Heart left ventricle (tissue), 13 donors: Measurements from ENCODE around the gene TJP2.

Experiments used
- CTCF ChIP-seq, 12 donors: fragments of 200-600 bp; sonication (generic) in 4 of 12; IDR thresholded peaks; one replicate each; pipeline versions ENCODE4 v1.5.0 to v1.8.0; 2018 to 2022; ENCODE audit warnings: antibody characterized with exemption in 12 of 12, mild to moderate bottlenecking in 5 of 12
- POLR2A ChIP-seq, 2 donors: fragments of 450-650 bp; IDR thresholded peaks; one replicate each; pipeline ENCODE4 v1.6.1; 2017; ENCODE audit warnings: antibody characterized with exemption in 2 of 2, mild to moderate bottlenecking in 2 of 2, moderate library complexity in 2 of 2
- donor health status: ischemic (EF 13 %, LVEDD 7.1; RV severe dilation, severe dysfunction).
- donor health status: DM: no; HTN: yes; CAD: no.
- donor health status: DM: no; HTN: no; CAD: no.
- donor health status: ischemic (EF 25% LVEDD 6.9; RV normal size, moderate dysfunction).
- donor health status: ischemic (EF 25% LVEDD 5.7; RV mildly dilated, moderate dysfunction).
- donor health status: ischemic (EF 35%, LVEDD 5.7; RV mildly dilated, moderate dysfunction).
- donor health status: nonischemic (EF 11% LVEDD 7.7; RV severe dilation, severe dysfunction).
- donor health status: DM: yes; HTN: yes; CAD: no.
- donor health status: PGD.
- donor health status: ischemic (EF 29% LVEDD 5.4; RV normal size, mild dysfunction).
- donor health status: nonischemic (EF 23%, LVEDD 6.1; RV moderate dilation, normal function).

- TF ChIP-seq CTCF (IDR thresholded peaks at IDR 0.05) (no peak), POLR2A (IDR thresholded peaks at IDR 0.05) (no peak)
These were observed 78.4 kb downstream of the TJP2 start for GRCh38 chr9:69252436-69252835.
